ENCODE measurements around the gene SASH1. TPM values are rescaled to one million over a fixed set of nuclear protein-coding genes. Genes with fewer than 3 reads are reported as not detected.

The SASH1 gene
- total RNA-seq, 1 donor from 2014 or later, result 41.6 TPM

- Mint-ChIP-seq H3K27me3 (no peaks in the 10 kb centered on the region), H3K27ac (no peak overlapping the region), H3K4me1 (ENCODE audit: low read depth) (peaks cover 14% of the 10 kb centered on the region), H3K36me3 (ENCODE audit: insufficient read depth) (peaks cover 2% of the 10 kb centered on the region), H3K4me3 (ENCODE audit: low read depth) (no peak overlapping the region), H3K9me3 (ENCODE audit: low read depth) (no peaks in the 10 kb centered on the region)
- no peak for TF ChIP-seq CTCF (IDR thresholded peaks at IDR 0.05; ENCODE audit: unreplicated experiment)
- DNase-seq (ENCODE audit: low spot score, unreplicated experiment), result no peak
Measured at GRCh38 chr6:148455674-148456558, 113.3 kb downstream of the SASH1 start.

GRCh38 chr6:148457137-148457842, 114.7 kb downstream of the SASH1 start:
- Mint-ChIP-seq H3K27me3 (no peaks in the 10 kb centered on the region), H3K4me1 (ENCODE audit: low read depth) (peaks cover 21% of the 10 kb centered on the region), H3K9me3 (ENCODE audit: low read depth) (no peaks in the 10 kb centered on the region), H3K4me3 (ENCODE audit: low read depth) (no peak overlapping the region), H3K36me3 (ENCODE audit: insufficient read depth) (peaks cover 2% of the 10 kb centered on the region), H3K27ac (no peak overlapping the region)
- no peak for TF ChIP-seq CTCF (IDR thresholded peaks at IDR 0.05; ENCODE audit: unreplicated experiment)
- no peak for DNase-seq (ENCODE audit: low spot score, unreplicated experiment)

- DNase-seq (ENCODE audit: low spot score, unreplicated experiment), result no peak
- peaks cover 21% of the 10 kb centered on the region for H3K4me1 Mint-ChIP-seq (ENCODE audit: low read depth)
- no peak for TF ChIP-seq CTCF (IDR thresholded peaks at IDR 0.05; ENCODE audit: unreplicated experiment)
- no peak overlapping the region for H3K4me3 Mint-ChIP-seq (ENCODE audit: low read depth)
- no peak overlapping the region for H3K27ac Mint-ChIP-seq
- no peaks in the 10 kb centered on the region for H3K9me3 Mint-ChIP-seq (ENCODE audit: low read depth)
- H3K36me3 Mint-ChIP-seq (ENCODE audit: insufficient read depth), result peaks cover 2% of the 10 kb centered on the region
- H3K27me3 Mint-ChIP-seq, result no peaks in the 10 kb centered on the region
Measured at GRCh38 chr6:148457843-148458159, 115.2 kb downstream of the SASH1 start.

GRCh38 chr6:148459238-148459637, 116.6 kb downstream of the SASH1 start:
- H3K4me1 Mint-ChIP-seq (ENCODE audit: low read depth), result peaks cover 9% of the 10 kb centered on the region
- no peak for DNase-seq (ENCODE audit: low spot score, unreplicated experiment)
- H3K9me3 Mint-ChIP-seq (ENCODE audit: low read depth), result no peaks in the 10 kb centered on the region
- no peak overlapping the region for H3K27ac Mint-ChIP-seq
- H3K4me3 Mint-ChIP-seq (ENCODE audit: low read depth), result no peak overlapping the region
- no peak for TF ChIP-seq CTCF (IDR thresholded peaks at IDR 0.05; ENCODE audit: unreplicated experiment)
- H3K27me3 Mint-ChIP-seq, result no peaks in the 10 kb centered on the region
- H3K36me3 Mint-ChIP-seq (ENCODE audit: insufficient read depth), result peaks cover 2% of the 10 kb centered on the region

GRCh38 chr6:148460876-148461646, 118.4 kb downstream of the SASH1 start:
- Mint-ChIP-seq H3K27me3 (no peaks in the 10 kb centered on the region), H3K36me3 (ENCODE audit: insufficient read depth) (peaks cover 2% of the 10 kb centered on the region), H3K4me3 (ENCODE audit: low read depth) (no peak overlapping the region), H3K27ac (no peak overlapping the region), H3K4me1 (ENCODE audit: low read depth) (peaks cover 16% of the 10 kb centered on the region), H3K9me3 (ENCODE audit: low read depth) (no peaks in the 10 kb centered on the region)
- TF ChIP-seq CTCF (IDR thresholded peaks at IDR 0.05; ENCODE audit: unreplicated experiment), result no peak
- DNase-seq (ENCODE audit: low spot score, unreplicated experiment), result no peak

Measured in progenitor cell of endocrine pancreas (in vitro differentiated cells).